CD4-positive, alpha-beta T cell (primary cell): ENCODE measurements around the gene SUZ12. TPM values are rescaled to one million over a fixed set of nuclear protein-coding genes. Genes with fewer than 3 reads are reported as not detected.

Experiments used
- ATAC-seq: fragments of 200-7000 bp; cut with Tn5 transposase; one replicate; pipeline ENCODE4 v1.10.0; 2022; ENCODE audit warnings: mild to moderate bottlenecking; ENCODE audit not compliant: poor library complexity
- CTCF ChIA-PET: fragments of 350-600 bp; sonication (Branson Sonifier 250); formaldehyde crosslinking; loops from one replicate; lab custom pipeline; 2021; ENCODE audit warnings: antibody characterized with exemption, inconsistent platforms; lab: Charles Lee
- POLR2A ChIA-PET: fragments of 350-600 bp; sonication (Branson Sonifier 250); formaldehyde crosslinking; loops from one replicate; lab custom pipeline; 2021; ENCODE audit warnings: antibody characterized with exemption, inconsistent platforms; lab: Charles Lee
- DNase-seq, 14 experiments: peaks; one replicate each; pipeline ENCODE4 v3.0.0-alpha.2; 2013 to 2020; ENCODE audit warnings: mixed read lengths in 2 of 14
- H3K27ac ChIP-seq, 2 donors: one replicate each; pipeline versions ENCODE4 v1.5.1 to v1.7.0; 2013; ENCODE audit warnings: low read length in 2 of 2, low read depth in 1 of 2, mild to moderate bottlenecking in 1 of 2
- H3K27me3 ChIP-seq, 2 experiments: 1 replicate in 1 of 2; 2 replicates in 1 of 2; pipeline versions ENCODE4 v1.6.1 to v1.7.0; 2013; ENCODE audit warnings: low read length in 2 of 2, control low read depth in 1 of 2, mild to moderate bottlenecking in 1 of 2, moderate library complexity in 1 of 2; ENCODE audit not compliant: insufficient read depth in 2 of 2, control insufficient read depth in 1 of 2
- H3K36me3 ChIP-seq: one replicate; pipeline ENCODE4 v1.6.1; 2013; ENCODE audit warnings: low read length, control low read depth; ENCODE audit not compliant: insufficient read depth
- H3K4me1 ChIP-seq: one replicate; pipeline ENCODE4 v1.6.1; 2013; ENCODE audit warnings: low read length, control low read depth; ENCODE audit not compliant: insufficient read depth
- H3K4me3 ChIP-seq: one replicate; pipeline ENCODE4 v1.5.1; 2013; ENCODE audit warnings: mild to moderate bottlenecking, low read length, moderate library complexity
- H3K9me3 ChIP-seq, 2 experiments: 1 replicate in 1 of 2; 2 replicates in 1 of 2; pipeline versions ENCODE4 v1.6.1 to v1.7.0; 2013; ENCODE audit warnings: low read length in 2 of 2, mild to moderate bottlenecking in 2 of 2, control low read depth in 1 of 2, moderate library complexity in 1 of 2; ENCODE audit not compliant: control insufficient read depth in 1 of 2, insufficient read depth in 1 of 2
- H3K27ac Mint-ChIP-seq: one replicate; pipeline ENCODE4 v1.8.0; 2020; ENCODE audit warnings: mixed read lengths
- H3K27me3 Mint-ChIP-seq: one replicate; pipeline ENCODE4 v1.8.0; 2021; ENCODE audit warnings: mixed read lengths
- H3K36me3 Mint-ChIP-seq: one replicate; pipeline ENCODE4 v1.8.0; 2021; ENCODE audit warnings: low read depth, mixed read lengths
- H3K4me1 Mint-ChIP-seq: one replicate; pipeline ENCODE4 v1.8.0; 2021; ENCODE audit warnings: low read depth, mixed read lengths
- H3K4me3 Mint-ChIP-seq: one replicate; pipeline ENCODE4 v1.8.0; 2020; ENCODE audit warnings: mild to moderate bottlenecking, mixed read lengths
- H3K9me3 Mint-ChIP-seq: one replicate; pipeline ENCODE4 v1.8.0; 2020; ENCODE audit warnings: mixed read lengths
- CTCF ChIP-seq: fragments of 200-600 bp; IDR thresholded peaks from one replicate; pipeline ENCODE4 v1.8.0; 2022; ENCODE audit warnings: antibody characterized with exemption, mild to moderate bottlenecking
- intact Hi-C, 2 experiments: fragments of 100-400 bp; cut with DNase I in 1 of 2; cut with micrococcal nuclease in 1 of 2; formaldehyde crosslinking; loops; one replicate each; pipeline versions ENCODE4 v1.15.1 to v1.9.0; 2023 to 2025; cut with DNase I, micrococcal nuclease
- total RNA-seq, 174 experiments: library from RNA in 2 of 174; stranded (reverse) in 2 of 174; gene quantifications; one replicate each; pipeline ENCODE4 v1.2.3 and lab custom pipeline; 2021 to 2026

The SUZ12 gene
- total RNA-seq, 2 experiments from 2014 or later: 26.8 to 27.1 TPM

DNA sequence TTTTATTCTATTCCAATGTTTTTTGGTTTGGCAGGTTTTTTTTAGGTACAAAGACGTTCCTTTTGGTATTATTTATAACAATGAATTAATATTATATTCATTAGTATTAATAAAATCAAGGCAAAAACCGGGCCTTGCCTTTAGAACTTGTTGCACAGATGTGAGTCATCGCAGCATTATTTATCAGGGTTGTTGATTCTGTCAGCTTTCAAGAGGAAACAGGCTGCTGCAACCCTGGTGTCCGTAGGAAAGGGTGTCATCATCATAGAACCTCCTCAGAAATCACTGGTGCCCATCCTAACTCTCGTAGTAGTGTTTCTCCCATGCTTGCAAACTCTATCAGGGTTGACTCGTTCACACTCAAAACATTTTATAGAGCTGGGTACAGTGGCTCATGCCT lies 60.2 kb downstream of the SUZ12 start:
- H3K4me1 ChIP-seq: no peaks in the 10 kb centered on the region
- no peak for ATAC-seq
- H3K27ac Mint-ChIP-seq: no peak overlapping the region
- peaks cover 60% of the 10 kb centered on the region for H3K36me3 Mint-ChIP-seq
- no peak for DNase-seq
- no peaks in the 10 kb centered on the region for H3K9me3 ChIP-seq
- H3K27ac ChIP-seq: no peak overlapping the region
- CTCF ChIA-PET: no interaction called here
- no peaks in the 10 kb centered on the region for H3K4me1 Mint-ChIP-seq
- H3K4me3 ChIP-seq: no peak overlapping the region
- peaks cover 80% of the 10 kb centered on the region for H3K36me3 ChIP-seq
- no peak for TF ChIP-seq CTCF
- POLR2A ChIA-PET: no interaction called here
- no peaks in the 10 kb centered on the region for H3K9me3 Mint-ChIP-seq
- no peak overlapping the region for H3K4me3 Mint-ChIP-seq
- H3K27me3 ChIP-seq: no peaks in the 10 kb centered on the region
- intact Hi-C loops: no loop called here
- no peaks in the 10 kb centered on the region for H3K27me3 Mint-ChIP-seq

- Histone ChIP-seq H3K36me3 (no peaks in the 10 kb centered on the region), H3K4me1 (peaks cover 30% of the 10 kb centered on the region), H3K27ac (peak within 1 kb of the TSS; percentile 17 to 47), H3K9me3 (no peaks in the 10 kb centered on the region), H3K27me3 (no peaks in the 10 kb centered on the region), H3K4me3 (peak within 1 kb of the TSS; percentile 93)
- peaks cover 37% of the 10 kb centered on the region for H3K4me1 Mint-ChIP-seq
- peaks cover 15% of the 10 kb centered on the region for H3K36me3 Mint-ChIP-seq
- POLR2A ChIA-PET: interaction anchor here (0.6 to 2.8 kb wide), 7 partner anchors 10 to 1183 kb away, joined by 3 to 16 read pairs (median 6); partner anchors contain the start of genes CRLF3, RHOT1 and UTP6
- peak; percentile 88 for ATAC-seq
- H3K27me3 Mint-ChIP-seq: no peaks in the 10 kb centered on the region
- peak; percentile 76 to 94 (median 89) for DNase-seq
- H3K4me3 Mint-ChIP-seq: peak within 1 kb of the TSS; percentile 94
- peak within 1 kb of the TSS; percentile 90 for H3K27ac Mint-ChIP-seq
- no peaks in the 10 kb centered on the region for H3K9me3 Mint-ChIP-seq
- peak; percentile 80 for TF ChIP-seq CTCF
- intact Hi-C loops: loop anchor here (2.0 to 10.0 kb wide), 5 partner anchors 70 to 338 kb away; partner anchors contain the start of genes C17orf75 (in 1 of the 2), SUZ12 (in 1 of the 2) and UTP6 (in 1 of the 2)
- CTCF ChIA-PET: interaction anchor here (0.6 to 2.3 kb wide), 13 partner anchors 9 to 1181 kb away, joined by 3 to 11 read pairs (median 3); partner anchors contain the start of gene SUZ12
Measured at GRCh38 chr17:32006957-32007462, 70.2 kb downstream of the SUZ12 start, which contains the start of gene LRRC37B. TSS of gene LRRC37B (plus strand) at chr17:32007383. CDS start at chr17:32021393, 14,010 bp downstream.

GRCh38 chr17:32007463-32008298 lies 70.9 kb downstream of the SUZ12 start:
- peak overlapping the region; percentile 17 to 47 for H3K27ac ChIP-seq
- Mint-ChIP-seq H3K27me3 (no peaks in the 10 kb centered on the region), H3K9me3 (no peaks in the 10 kb centered on the region), H3K4me1 (peaks cover 40% of the 10 kb centered on the region), H3K36me3 (peaks cover 15% of the 10 kb centered on the region), H3K4me3 (peak overlapping the region; percentile 94), H3K27ac (peak overlapping the region; percentile 90)
- H3K36me3 ChIP-seq: no peaks in the 10 kb centered on the region
- no peaks in the 10 kb centered on the region for H3K9me3 ChIP-seq
- ATAC-seq: peak; percentile 46
- H3K4me3 ChIP-seq: peak overlapping the region; percentile 93
- intact Hi-C loops: loop anchor here (2.0 to 10.0 kb wide), 5 partner anchors 70 to 337 kb away; partner anchors contain the start of genes C17orf75 (in 1 of the 2), SUZ12 (in 1 of the 2) and UTP6 (in 1 of the 2)
- no peak for TF ChIP-seq CTCF
- POLR2A ChIA-PET: interaction anchor here (1.1 to 2.8 kb wide), 5 partner anchors 97 to 134 kb away, joined by 3 to 16 read pairs (median 7); partner anchors contain the start of genes RHOT1 and UTP6
- peaks cover 37% of the 10 kb centered on the region for H3K4me1 ChIP-seq
- DNase-seq: peak in 13 of 14 experiments; percentile 9 to 63 (median 29)
- H3K27me3 ChIP-seq: no peaks in the 10 kb centered on the region
- CTCF ChIA-PET: interaction anchor here (0.6 to 2.3 kb wide), 7 partner anchors 12 to 131 kb away, joined by 3 to 11 read pairs (median 3); no protein-coding TSS in a partner anchor
